ENCODE measurements around the gene FAM131B. TPM values are rescaled to one million over a fixed set of nuclear protein-coding genes. Genes with fewer than 3 reads are reported as not detected.

The FAM131B gene
- total and polyA plus RNA-seq, 2 of the 13 experiments (the other 11 are each of a cell fraction or from before 2014, with no cell fraction given) = 0.07 TPM; not detected in 1

DNA sequence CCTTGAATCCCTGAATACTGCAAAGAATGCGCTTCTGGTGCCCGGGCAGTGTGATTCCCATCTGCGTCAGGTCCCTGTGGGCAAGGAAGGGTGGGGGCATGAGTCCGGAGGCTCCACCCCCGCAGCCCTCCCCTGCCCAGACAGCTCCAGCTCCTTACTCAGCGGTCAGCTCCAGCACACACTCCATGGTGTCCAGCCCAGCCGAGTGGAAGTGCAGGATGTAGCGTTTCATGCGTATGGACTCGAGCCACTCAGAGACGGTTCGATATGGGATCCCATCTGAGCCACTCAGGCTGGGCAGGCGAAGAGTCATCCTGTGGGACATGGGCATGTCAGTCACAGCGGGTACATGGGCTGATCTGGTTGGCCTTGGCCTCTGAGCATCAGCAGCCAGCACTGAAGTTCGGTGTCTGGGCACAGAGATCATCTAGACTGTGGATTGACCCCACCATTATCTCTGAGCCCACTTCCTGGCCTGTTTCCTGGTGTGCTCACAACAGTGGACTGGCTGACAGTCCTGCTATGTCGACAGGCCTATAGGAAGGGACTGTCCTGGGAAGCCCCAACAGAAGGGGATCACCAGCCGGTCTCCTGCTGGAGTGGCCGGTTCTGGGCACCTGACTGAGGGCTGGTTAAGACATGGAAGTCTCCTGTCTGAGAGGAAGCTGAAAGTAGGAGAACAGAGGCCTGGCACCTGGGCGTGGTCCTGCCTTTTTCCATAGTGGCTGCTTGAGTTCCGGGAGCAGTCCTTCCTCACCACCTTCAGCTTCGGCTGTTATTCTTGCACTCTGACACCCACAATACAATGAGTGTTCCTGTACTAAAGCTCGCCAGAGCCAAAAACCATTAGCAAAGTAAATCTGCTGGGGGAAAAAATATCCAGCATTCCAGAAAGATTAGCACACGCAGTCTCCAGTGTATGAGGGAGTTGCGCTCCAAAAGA lies 29.2 kb upstream of the FAM131B start (continued):
- TF ChIP-seq, protein P1, sequence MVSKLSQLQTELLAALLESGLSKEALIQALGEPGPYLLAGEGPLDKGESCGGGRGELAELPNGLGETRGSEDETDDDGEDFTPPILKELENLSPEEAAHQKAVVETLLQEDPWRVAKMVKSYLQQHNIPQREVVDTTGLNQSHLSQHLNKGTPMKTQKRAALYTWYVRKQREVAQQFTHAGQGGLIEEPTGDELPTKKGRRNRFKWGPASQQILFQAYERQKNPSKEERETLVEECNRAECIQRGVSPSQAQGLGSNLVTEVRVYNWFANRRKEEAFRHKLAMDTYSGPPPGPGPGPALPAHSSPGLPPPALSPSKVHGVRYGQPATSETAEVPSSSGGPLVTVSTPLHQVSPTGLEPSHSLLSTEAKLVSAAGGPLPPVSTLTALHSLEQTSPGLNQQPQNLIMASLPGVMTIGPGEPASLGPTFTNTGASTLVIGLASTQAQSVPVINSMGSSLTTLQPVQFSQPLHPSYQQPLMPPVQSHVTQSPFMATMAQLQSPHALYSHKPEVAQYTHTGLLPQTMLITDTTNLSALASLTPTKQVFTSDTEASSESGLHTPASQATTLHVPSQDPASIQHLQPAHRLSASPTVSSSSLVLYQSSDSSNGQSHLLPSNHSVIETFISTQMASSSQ (IDR thresholded peaks at IDR 0.05; ENCODE audit: low read depth) = no peak
- TF ChIP-seq, protein P1 (CRISPR knock-in tag; IDR thresholded peaks at IDR 0.05; ENCODE audit: borderline replicate concordance) = 0 out of 2 replicates have a peak, but pooled peaks have one; percentile 29
- TF ChIP-seq, protein P2, sequence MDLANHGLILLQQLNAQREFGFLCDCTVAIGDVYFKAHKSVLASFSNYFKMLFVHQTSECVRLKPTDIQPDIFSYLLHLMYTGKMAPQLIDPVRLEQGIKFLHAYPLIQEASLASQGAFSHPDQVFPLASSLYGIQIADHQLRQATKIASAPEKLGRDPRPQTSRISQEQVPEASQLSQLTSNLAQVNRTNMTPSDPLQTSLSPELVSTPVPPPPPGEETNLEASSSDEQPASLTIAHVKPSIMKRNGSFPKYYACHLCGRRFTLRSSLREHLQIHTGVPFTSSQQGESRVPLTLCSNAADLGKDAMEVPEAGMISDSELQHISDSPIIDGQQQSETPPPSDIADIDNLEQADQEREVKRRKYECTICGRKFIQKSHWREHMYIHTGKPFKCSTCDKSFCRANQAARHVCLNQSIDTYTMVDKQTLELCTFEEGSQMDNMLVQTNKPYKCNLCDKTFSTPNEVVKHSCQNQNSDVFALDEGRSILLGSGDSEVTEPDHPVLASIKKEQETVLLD (CRISPR knock-in tag; IDR thresholded peaks at IDR 0.05; ENCODE audit: low read depth) = no peak
- TF ChIP-seq SIX1 (CRISPR knock-in tag; IDR thresholded peaks at IDR 0.05; ENCODE audit: borderline replicate concordance) = no peak
- TF ChIP-seq HNRNPL (IDR thresholded peaks at IDR 0.05; ENCODE audit: low read depth, low read length) = 0 out of 2 replicates have a peak, but pooled peaks have one; percentile 59
- TF ChIP-seq SALL1 (CRISPR knock-in tag; IDR thresholded peaks at IDR 0.05) = peak; percentile 66
- 0 out of 2 replicates have a peak, but pooled peaks have one; percentile 41 for TF ChIP-seq MYC (CRISPR knock-in tag; IDR thresholded peaks at IDR 0.05; ENCODE audit: borderline replicate concordance)
- peak; percentile 50 for TF ChIP-seq ZFX (CRISPR knock-in tag; IDR thresholded peaks at IDR 0.05; ENCODE audit: low read depth)
- 0 out of 2 replicates have a peak, but pooled peaks have one; percentile 54 for TF ChIP-seq ZNF556 (CRISPR knock-in tag; IDR thresholded peaks at IDR 0.05; ENCODE audit: borderline replicate concordance)
- TF ChIP-seq ZNF251 (CRISPR knock-in tag; IDR thresholded peaks at IDR 0.05) = 0 out of 2 replicates have a peak, but pooled peaks have one; percentile 37
- TF ChIP-seq SIN3B (IDR thresholded peaks at IDR 0.05; ENCODE audit: low read length) = no peak
- TF ChIP-seq ZNF776 (CRISPR knock-in tag; IDR thresholded peaks at IDR 0.05) = no peak
- no peak for TF ChIP-seq RBM39 (IDR thresholded peaks at IDR 0.05; ENCODE audit: low read depth, low read length, poor library complexity, severe bottlenecking)
- TF ChIP-seq, protein P3, sequence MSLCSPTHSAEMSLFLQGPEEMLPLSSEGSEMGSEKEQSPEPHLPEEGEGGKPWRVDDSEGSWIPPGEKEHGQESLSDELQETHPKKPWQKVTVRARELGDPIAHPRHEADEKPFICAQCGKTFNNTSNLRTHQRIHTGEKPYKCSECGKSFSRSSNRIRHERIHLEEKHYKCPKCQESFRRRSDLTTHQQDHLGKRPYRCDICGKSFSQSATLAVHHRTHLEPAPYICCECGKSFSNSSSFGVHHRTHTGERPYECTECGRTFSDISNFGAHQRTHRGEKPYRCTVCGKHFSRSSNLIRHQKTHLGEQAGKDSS (CRISPR knock-in tag; IDR thresholded peaks at IDR 0.05; ENCODE audit: borderline replicate concordance, low read depth) = peak; percentile 45; the same call in 1 of the 2 replicates
- TF ChIP-seq, protein P4, sequence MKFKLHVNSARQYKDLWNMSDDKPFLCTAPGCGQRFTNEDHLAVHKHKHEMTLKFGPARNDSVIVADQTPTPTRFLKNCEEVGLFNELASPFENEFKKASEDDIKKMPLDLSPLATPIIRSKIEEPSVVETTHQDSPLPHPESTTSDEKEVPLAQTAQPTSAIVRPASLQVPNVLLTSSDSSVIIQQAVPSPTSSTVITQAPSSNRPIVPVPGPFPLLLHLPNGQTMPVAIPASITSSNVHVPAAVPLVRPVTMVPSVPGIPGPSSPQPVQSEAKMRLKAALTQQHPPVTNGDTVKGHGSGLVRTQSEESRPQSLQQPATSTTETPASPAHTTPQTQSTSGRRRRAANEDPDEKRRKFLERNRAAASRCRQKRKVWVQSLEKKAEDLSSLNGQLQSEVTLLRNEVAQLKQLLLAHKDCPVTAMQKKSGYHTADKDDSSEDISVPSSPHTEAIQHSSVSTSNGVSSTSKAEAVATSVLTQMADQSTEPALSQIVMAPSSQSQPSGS (CRISPR knock-in tag; IDR thresholded peaks at IDR 0.05) = no peak
- TF ChIP-seq EP300 (IDR thresholded peaks at IDR 0.05; ENCODE audit: low read depth in 2 of 2, low read length in 2 of 2) = 0 out of 4 replicates have a peak, but pooled peaks of 1 of the 2 experiments have one; percentile 14
- TF ChIP-seq EP300 (CRISPR knock-in tag; IDR thresholded peaks at IDR 0.05; ENCODE audit: borderline replicate concordance) = no peak
- TF ChIP-seq ZNF891 (CRISPR knock-in tag; IDR thresholded peaks at IDR 0.05) = no peak
- TF ChIP-seq, protein P5, sequence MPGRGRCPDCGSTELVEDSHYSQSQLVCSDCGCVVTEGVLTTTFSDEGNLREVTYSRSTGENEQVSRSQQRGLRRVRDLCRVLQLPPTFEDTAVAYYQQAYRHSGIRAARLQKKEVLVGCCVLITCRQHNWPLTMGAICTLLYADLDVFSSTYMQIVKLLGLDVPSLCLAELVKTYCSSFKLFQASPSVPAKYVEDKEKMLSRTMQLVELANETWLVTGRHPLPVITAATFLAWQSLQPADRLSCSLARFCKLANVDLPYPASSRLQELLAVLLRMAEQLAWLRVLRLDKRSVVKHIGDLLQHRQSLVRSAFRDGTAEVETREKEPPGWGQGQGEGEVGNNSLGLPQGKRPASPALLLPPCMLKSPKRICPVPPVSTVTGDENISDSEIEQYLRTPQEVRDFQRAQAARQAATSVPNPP (CRISPR knock-in tag; IDR thresholded peaks at IDR 0.05) = no peak

Data from HepG2 (cell line).